Fibroblast of lung (primary cell): ENCODE data around the gene VPS33B.

Experiments
- EZH2 ChIP-seq: IDR thresholded peaks from 2 replicates; pipeline ENCODE4 v1.5.1; 2012; ENCODE audit warnings: low read length, control low read depth, mild to moderate bottlenecking; ENCODE audit errors: missing control alignments
- TF ChIP-seq, protein P1 (sequence below), 2 donors: IDR thresholded peaks in 1 of 2; conservative IDR thresholded peaks in 1 of 2; 1 replicate in 1 of 2; 2 replicates in 1 of 2; pipeline ENCODE4 v1.5.1; 2011 to 2012; ENCODE audit warnings: low read length in 2 of 2, control low read depth in 1 of 2, inconsistent platforms in 1 of 2, low read depth in 1 of 2, mild to moderate bottlenecking in 1 of 2

DNA sequence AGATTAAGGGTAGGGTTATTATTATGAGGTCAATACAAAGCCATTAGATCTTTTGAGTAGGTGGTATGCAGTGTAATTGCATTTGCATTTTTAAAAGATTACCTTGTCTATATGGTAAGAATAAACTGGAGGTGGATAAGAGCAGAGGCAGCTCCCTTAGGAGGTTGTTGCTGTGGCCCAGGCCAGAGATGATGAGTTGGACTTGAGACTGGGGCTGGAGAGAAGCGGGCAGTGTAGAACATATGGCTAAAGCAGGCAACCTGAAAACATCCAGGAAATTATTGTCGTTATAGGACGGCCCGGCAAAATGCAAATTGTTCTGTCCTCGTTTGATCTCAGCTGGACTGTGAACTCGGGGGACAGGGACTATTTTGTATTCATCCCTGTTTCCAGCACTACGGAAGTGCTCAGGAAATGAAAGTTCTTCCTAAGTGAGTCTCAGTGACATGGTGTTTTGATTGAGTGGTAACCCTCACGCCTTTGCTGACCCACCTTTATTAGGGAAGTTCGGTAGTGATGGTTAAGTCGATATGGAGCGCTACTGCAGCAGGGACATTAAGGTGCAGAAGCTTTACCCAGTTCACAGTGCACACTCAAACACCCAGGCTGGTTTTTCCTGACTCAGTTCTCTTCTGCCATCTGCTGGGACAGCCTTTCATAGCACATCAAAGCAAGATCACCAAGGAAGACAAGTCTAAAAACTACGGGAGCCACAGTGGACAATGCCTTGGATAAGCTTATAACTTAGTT, 27.2 kb upstream of the VPS33B start:
- no peak for TF ChIP-seq EZH2
- TF ChIP-seq, protein P1, sequence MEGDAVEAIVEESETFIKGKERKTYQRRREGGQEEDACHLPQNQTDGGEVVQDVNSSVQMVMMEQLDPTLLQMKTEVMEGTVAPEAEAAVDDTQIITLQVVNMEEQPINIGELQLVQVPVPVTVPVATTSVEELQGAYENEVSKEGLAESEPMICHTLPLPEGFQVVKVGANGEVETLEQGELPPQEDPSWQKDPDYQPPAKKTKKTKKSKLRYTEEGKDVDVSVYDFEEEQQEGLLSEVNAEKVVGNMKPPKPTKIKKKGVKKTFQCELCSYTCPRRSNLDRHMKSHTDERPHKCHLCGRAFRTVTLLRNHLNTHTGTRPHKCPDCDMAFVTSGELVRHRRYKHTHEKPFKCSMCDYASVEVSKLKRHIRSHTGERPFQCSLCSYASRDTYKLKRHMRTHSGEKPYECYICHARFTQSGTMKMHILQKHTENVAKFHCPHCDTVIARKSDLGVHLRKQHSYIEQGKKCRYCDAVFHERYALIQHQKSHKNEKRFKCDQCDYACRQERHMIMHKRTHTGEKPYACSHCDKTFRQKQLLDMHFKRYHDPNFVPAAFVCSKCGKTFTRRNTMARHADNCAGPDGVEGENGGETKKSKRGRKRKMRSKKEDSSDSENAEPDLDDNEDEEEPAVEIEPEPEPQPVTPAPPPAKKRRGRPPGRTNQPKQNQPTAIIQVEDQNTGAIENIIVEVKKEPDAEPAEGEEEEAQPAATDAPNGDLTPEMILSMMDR (conservative IDR thresholded peaks at IDR 0.05 in 1 of 2, IDR thresholded peaks at IDR 0.05 in 1 of 2; ENCODE audit: low read depth in 1 of 2, low read length in 2 of 2): peak; percentile 77 to 78
